HEK293T (cell line): ENCODE measurements around the gene ALDH7A1.

Experiments
- CTCF ChIA-PET: fragments of 350-600 bp; formaldehyde crosslinking; extraction: SDS; loops from one replicate; lab custom pipeline; 2021; ENCODE audit warnings: antibody characterized with exemption, inconsistent platforms; lab: Yijun Ruan, JAX
- POLR2A ChIA-PET: fragments of 350-600 bp; formaldehyde crosslinking; extraction: SDS; loops from one replicate; lab custom pipeline; 2020; ENCODE audit warnings: antibody characterized with exemption, inconsistent platforms; lab: Yijun Ruan, JAX
- DNase-seq: peaks from one replicate; pipeline ENCODE4 v3.0.0; 2012; ENCODE audit warnings: mixed read lengths; ENCODE audit errors: extremely low spot score
- ARNT ChIP-seq: fragments of 450-650 bp; IDR thresholded peaks from 2 replicates; pipeline ENCODE4 v1.6.1; 2017; ENCODE audit warnings: mild to moderate bottlenecking
- BHLHE40 ChIP-seq: fragments of 450-650 bp; IDR thresholded peaks from 2 replicates; pipeline ENCODE4 v1.6.1; 2016; ENCODE audit warnings: mild to moderate bottlenecking, moderate library complexity, borderline replicate concordance
- CTBP1 ChIP-seq: fragments of 450-650 bp; IDR thresholded peaks from 2 replicates; pipeline ENCODE4 v1.6.1; 2016; ENCODE audit warnings: borderline replicate concordance
- ELF4 ChIP-seq: fragments of 450-650 bp; IDR thresholded peaks from 2 replicates; pipeline ENCODE4 v1.6.1; 2017; ENCODE audit warnings: antibody characterized with exemption
- FOXA1 ChIP-seq: fragments of 450-650 bp; IDR thresholded peaks from 2 replicates; pipeline ENCODE4 v1.6.1; 2016; ENCODE audit warnings: mild to moderate bottlenecking
- FOXK2 ChIP-seq: fragments of 450-650 bp; IDR thresholded peaks from 2 replicates; pipeline ENCODE4 v1.6.1; 2016; ENCODE audit warnings: mild to moderate bottlenecking
- FOXM1 ChIP-seq: fragments of 450-650 bp; IDR thresholded peaks from 2 replicates; pipeline ENCODE4 v1.6.1; 2017; ENCODE audit warnings: mild to moderate bottlenecking, borderline replicate concordance
- HDGF ChIP-seq: fragments of 450-650 bp; IDR thresholded peaks from 2 replicates; pipeline ENCODE4 v1.6.1; 2017; ENCODE audit warnings: antibody characterized with exemption, borderline replicate concordance
- L3MBTL2 ChIP-seq: fragments of 450-650 bp; conservative IDR thresholded peaks from 2 replicates; pipeline ENCODE4 v1.6.1; 2016; ENCODE audit warnings: mild to moderate bottlenecking
- LEF1 ChIP-seq: fragments of 450-650 bp; IDR thresholded peaks from 2 replicates; pipeline ENCODE4 v1.6.1; 2017; ENCODE audit warnings: mild to moderate bottlenecking, borderline replicate concordance
- NFRKB ChIP-seq: fragments of 450-650 bp; IDR thresholded peaks from 2 replicates; pipeline ENCODE4 v1.6.1; 2016; ENCODE audit warnings: mild to moderate bottlenecking, moderate library complexity
- SP1 ChIP-seq: fragments of 450-650 bp; IDR thresholded peaks from 2 replicates; pipeline ENCODE4 v1.6.1; 2017
- SUZ12 ChIP-seq: fragments of 450-650 bp; IDR thresholded peaks from 2 replicates; pipeline ENCODE4 v1.6.1; 2016; ENCODE audit warnings: mild to moderate bottlenecking
- TARDBP ChIP-seq: fragments of 450-650 bp; IDR thresholded peaks from 2 replicates; pipeline ENCODE4 v1.6.1; 2016
- ZNF384 ChIP-seq: fragments of 450-650 bp; IDR thresholded peaks from 2 replicates; pipeline ENCODE4 v1.6.1; 2016
- TF ChIP-seq, protein P1 (sequence below): fragments of 450-650 bp; IDR thresholded peaks from 2 replicates; pipeline ENCODE4 v1.6.1; 2016

ALDH7A1 gene

DNA sequence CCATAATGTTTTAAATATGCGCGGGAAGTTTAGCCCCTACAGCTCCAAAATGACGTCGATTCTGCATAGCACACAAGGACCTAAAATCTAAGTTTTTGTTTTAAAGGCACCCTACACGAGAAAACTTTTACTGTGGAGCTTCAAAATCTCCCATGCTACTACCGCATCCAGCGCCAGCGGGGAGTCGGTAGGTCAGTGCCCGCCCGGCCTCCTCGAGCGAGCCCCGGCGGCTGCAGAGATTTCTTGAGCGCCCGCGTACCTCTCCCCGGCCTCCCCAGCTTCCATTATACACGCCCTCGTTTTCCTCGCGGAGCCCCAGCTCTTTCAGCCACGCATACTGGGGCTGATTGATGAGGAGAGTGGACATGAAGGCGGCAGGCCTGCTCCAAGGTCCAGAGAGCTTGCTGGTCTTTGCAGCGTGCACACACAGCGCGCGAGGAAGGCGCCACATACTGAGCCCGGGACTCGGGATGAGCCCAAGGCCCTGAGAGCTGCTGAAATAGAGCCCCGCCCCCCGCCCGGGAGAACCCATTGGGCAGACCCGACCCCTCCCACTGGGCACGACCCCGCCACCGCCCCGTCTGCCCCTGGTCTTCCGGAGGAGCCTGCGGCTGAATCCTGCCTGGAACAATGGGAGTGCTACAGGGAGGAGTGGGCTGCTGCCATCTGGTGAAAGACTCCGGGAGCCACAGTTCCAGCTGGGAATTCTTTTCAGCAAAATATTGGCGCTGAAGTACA is at the start of gene ALDH7A1:
ALDH7A1 (minus strand) TSS at position 472 of the 738 bp plus-strand sequence; CDS start at position 451, 21 bp downstream.
- ChIA-PET POLR2A (interaction anchor here (0.6 to 1.8 kb wide), 17 partner anchors 9 to 1117 kb away, joined by 3 to 16 read pairs (median 4); partner anchors contain the start of genes GRAMD2B and LMNB1), CTCF (interaction anchor here (0.6 to 1.3 kb wide), 7 partner anchors 9 to 665 kb away, joined by 3 to 8 read pairs (median 5); no protein-coding TSS in a partner anchor)
- TF ChIP-seq FOXK2 (no peak), FOXM1 (no peak), FOXA1 (no peak), HDGF (no peak), ELF4 (peak; percentile 27; the same call in 1 of the 2 replicates), SUZ12 (no peak), L3MBTL2 (peak; percentile 84), ZNF384 (no peak), SP1 (no peak), TARDBP (no peak), ARNT (no peak), LEF1 (no peak), CTBP1 (no peak), NFRKB (no peak), BHLHE40 (no peak)
- TF ChIP-seq, protein P1, sequence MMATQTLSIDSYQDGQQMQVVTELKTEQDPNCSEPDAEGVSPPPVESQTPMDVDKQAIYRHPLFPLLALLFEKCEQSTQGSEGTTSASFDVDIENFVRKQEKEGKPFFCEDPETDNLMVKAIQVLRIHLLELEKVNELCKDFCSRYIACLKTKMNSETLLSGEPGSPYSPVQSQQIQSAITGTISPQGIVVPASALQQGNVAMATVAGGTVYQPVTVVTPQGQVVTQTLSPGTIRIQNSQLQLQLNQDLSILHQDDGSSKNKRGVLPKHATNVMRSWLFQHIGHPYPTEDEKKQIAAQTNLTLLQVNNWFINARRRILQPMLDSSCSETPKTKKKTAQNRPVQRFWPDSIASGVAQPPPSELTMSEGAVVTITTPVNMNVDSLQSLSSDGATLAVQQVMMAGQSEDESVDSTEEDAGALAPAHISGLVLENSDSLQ = no peak
- peak; percentile 94 for DNase-seq

DNA sequence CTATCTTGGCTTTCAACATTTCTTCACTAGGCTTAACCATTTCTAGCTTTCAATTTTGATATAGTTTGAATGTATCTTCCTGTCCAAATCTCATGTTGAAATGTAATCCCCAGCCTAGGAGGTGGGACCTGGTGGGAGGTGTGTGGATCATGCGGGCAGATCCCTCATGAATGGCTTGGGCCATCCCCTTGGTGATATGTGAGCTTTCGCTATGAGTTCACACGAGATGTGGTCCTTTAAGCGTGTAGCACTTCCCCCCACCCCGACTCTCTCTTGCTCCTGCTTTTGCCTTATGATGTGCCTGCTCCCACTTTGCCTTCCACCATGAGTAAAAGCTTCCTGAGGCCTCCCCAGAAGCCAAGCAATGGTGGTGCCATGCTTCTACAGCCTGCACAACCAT is 46.4 kb upstream of the ALDH7A1 start:
- ChIA-PET POLR2A (no interaction called here), CTCF (no interaction called here)
- no peak for TF ChIP-seq ARNT
- TF ChIP-seq ELF4 = no peak
- TF ChIP-seq ZNF384 = no peak
- TF ChIP-seq SUZ12 = no peak
- no peak for DNase-seq

- no peak for TF ChIP-seq ZNF384
- no peak for TF ChIP-seq CTBP1
- TF ChIP-seq, protein P1 = no peak
- TF ChIP-seq SUZ12 = no peak
- TF ChIP-seq NFRKB = no peak
- no peak for TF ChIP-seq FOXK2
- no peak for TF ChIP-seq L3MBTL2
- DNase-seq = no peak
- POLR2A ChIA-PET = no interaction called here
- CTCF ChIA-PET = no interaction called here
Measured at GRCh38 chr5:126640866-126641265, 45.8 kb upstream of the ALDH7A1 start.

DNA sequence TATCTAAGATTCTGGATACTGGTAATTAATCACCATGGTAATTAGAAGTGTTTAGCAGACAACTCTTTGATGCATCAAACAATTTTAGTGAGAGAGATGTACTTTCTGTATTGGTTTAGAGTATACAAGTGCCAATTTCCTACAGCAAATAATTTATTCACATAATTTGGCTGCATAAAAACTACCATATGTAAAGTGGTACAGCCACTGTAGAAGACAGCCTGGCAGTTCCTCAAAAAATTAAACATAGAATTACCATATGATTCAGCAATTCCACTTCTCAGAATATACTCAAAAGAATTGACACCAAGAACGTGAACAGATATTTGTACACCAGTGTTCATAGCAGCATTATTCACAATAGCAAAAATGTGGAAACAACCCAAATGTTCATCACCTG is 41.9 kb upstream of the ALDH7A1 start:
- ChIA-PET CTCF (no interaction called here), POLR2A (no interaction called here)
- DNase-seq = no peak
- TF ChIP-seq FOXA1 = no peak
- no peak for TF ChIP-seq HDGF
- TF ChIP-seq, protein P1 = no peak
- TF ChIP-seq L3MBTL2 = no peak
- TF ChIP-seq ARNT = no peak
- TF ChIP-seq FOXM1 = no peak
- TF ChIP-seq LEF1 = no peak
- TF ChIP-seq BHLHE40 = no peak
- TF ChIP-seq SUZ12 = no peak
- TF ChIP-seq ELF4 = no peak
- no peak for TF ChIP-seq ZNF384
- TF ChIP-seq TARDBP = no peak
- no peak for TF ChIP-seq CTBP1
- TF ChIP-seq SP1 = no peak
- no peak for TF ChIP-seq NFRKB
- no peak for TF ChIP-seq FOXK2

- TF ChIP-seq TARDBP (no peak), ZNF384 (no peak), SUZ12 (no peak), SP1 (no peak), HDGF (no peak), BHLHE40 (no peak), FOXM1 (no peak), ELF4 (no peak), NFRKB (no peak), CTBP1 (no peak), FOXA1 (no peak), LEF1 (no peak), ARNT (no peak), FOXK2 (no peak), L3MBTL2 (no peak)
- TF ChIP-seq, protein P1 = no peak
- CTCF ChIA-PET = no interaction called here
- DNase-seq = no peak
- POLR2A ChIA-PET = no interaction called here
Measured at GRCh38 chr5:126635585-126635984, 40.6 kb upstream of the ALDH7A1 start.
